ENCODE results near the gene PIGK. TPM values are rescaled to one million over a fixed set of nuclear protein-coding genes. Genes with fewer than 3 reads are reported as not detected.
"Not testable (repeated sequence)": the region's sequence is repeated elsewhere in the genome, so short reads cannot be mapped to it uniquely, and the experiment has no call there.

Gene PIGK
- total RNA-seq, 4 donors from 2014 or later, result 5.1 to 21.1 (median 7.7) TPM

DNA sequence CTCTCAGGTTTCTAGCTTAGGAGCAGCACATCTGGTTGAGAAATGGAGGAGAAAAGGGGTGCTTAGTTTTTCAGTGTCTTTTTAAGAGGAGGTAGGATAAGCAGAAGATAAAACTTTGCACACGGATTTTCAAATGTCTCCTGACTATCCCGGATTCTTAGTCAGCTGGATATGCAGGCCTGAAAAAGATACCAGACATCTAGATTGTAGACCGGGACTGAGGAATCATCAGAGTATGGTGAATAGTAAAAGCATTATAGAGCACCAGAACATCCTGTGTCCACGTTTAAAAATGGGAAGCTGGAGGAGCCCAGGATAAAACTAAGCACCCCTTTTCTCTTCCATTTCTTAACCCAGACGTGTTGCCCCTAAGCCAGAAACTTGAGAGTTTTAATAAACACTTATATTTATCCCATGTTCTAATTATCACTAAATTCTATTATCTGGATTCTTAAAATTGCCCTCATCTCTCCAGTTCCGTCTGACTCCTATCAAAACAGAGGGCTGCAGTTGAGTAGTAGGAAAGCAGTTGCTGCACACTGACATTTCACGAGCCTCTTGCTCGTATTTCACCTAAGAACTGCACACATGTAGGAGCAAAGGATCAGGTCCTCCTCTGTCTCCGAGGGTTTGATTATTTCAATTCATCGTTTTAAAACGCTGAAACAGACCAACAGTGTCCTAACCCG is 609 bp downstream of the PIGK start:
- peak overlapping the region; percentile 60 for H3K4me3 ChIP-seq (ENCODE audit: low read depth, poor library complexity, severe bottlenecking)
- 3 to 4% methylated on average over 12 of the region's 12 CpGs for WGBS, 2 donors
- DNase-seq (ENCODE audit: low spot score in 2 of 2), result no peak
- intact Hi-C loops (cut with DNase I; ENCODE audit: low total_unique reads), result no loop called here
- no peak for TF ChIP-seq POLR2A (IDR thresholded peaks at IDR 0.05)
- TF ChIP-seq, protein P1, sequence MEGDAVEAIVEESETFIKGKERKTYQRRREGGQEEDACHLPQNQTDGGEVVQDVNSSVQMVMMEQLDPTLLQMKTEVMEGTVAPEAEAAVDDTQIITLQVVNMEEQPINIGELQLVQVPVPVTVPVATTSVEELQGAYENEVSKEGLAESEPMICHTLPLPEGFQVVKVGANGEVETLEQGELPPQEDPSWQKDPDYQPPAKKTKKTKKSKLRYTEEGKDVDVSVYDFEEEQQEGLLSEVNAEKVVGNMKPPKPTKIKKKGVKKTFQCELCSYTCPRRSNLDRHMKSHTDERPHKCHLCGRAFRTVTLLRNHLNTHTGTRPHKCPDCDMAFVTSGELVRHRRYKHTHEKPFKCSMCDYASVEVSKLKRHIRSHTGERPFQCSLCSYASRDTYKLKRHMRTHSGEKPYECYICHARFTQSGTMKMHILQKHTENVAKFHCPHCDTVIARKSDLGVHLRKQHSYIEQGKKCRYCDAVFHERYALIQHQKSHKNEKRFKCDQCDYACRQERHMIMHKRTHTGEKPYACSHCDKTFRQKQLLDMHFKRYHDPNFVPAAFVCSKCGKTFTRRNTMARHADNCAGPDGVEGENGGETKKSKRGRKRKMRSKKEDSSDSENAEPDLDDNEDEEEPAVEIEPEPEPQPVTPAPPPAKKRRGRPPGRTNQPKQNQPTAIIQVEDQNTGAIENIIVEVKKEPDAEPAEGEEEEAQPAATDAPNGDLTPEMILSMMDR (IDR thresholded peaks at IDR 0.05), result no peak

DNA sequence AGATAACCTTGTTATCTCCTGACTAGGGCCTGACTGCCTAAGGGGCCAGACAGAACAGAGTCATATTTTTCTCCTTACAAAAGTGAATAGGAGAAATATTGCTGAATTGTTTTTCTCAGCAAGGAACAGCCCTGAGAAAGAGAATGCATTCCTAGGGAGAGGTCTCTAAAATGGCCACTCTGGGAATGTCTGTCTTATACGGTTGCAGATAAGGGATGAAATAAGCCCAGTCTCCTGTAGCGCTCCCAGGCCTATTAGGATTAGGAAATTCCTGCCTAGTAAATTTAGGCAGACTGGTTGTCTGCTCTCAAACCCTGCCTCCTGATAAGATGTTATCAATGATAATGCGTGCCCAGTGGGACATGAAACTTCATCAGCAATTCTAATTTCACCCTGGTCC is 15.2 kb downstream of the PIGK start:
- H3K4me3 ChIP-seq (ENCODE audit: low read depth, poor library complexity, severe bottlenecking); DNase-seq (ENCODE audit: low spot score in 2 of 2); intact Hi-C loops (cut with DNase I; ENCODE audit: low total_unique reads): not testable (repeated sequence)
- 96 to 98% methylated on average over 3 of the region's 3 CpGs for WGBS, 2 donors

DNA sequence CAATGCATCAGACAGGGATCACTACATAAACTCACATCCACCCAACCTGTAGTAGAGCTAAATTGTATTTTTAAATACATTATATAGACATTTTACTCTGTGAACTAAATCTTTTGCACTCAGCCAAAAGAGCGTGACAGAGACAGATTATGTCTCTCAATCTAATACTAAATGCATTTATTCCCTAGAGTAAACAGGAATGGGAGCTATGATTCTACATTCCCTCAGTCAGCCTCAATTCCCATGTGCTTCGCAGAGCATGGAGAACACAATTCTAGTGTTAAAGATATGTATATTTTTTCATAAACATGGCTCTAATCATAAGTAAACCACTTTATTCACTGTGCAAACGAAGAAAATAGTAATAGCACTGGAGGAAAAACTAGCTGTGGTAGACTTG is 16.5 kb downstream of the PIGK start:
- 56 to 80% methylated on average over 3 of the region's 3 CpGs for WGBS, 2 donors
- DNase-seq (ENCODE audit: low spot score in 2 of 2), result no peak
- H3K4me3 ChIP-seq (ENCODE audit: low read depth, poor library complexity, severe bottlenecking), result no peak overlapping the region
- intact Hi-C loops (cut with DNase I; ENCODE audit: low total_unique reads), result no loop called here
- TF ChIP-seq POLR2A (IDR thresholded peaks at IDR 0.05), result no peak
- TF ChIP-seq, protein P1 (IDR thresholded peaks at IDR 0.05), result no peak

DNA sequence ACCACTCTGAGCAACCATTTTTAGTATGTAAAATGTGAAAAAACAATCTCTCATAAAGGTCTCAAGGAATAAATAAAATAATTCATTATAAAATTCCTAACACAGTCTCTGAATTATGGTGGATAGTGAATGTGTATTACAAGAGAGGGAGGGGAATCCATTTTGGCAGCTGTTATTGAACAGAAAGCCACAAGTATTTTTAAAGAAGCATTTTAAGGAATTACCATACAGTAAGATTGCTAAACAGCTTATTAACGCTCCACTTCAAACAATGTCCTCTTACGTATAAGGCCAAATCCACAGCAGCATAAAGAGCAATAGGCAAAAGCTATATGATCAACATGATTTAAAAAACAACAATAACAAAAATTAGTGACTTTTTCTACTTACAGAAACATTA is 18.4 kb downstream of the PIGK start:
- TF ChIP-seq, protein P1 (IDR thresholded peaks at IDR 0.05), result no peak
- no peak for TF ChIP-seq POLR2A (IDR thresholded peaks at IDR 0.05)
- intact Hi-C loops (cut with DNase I; ENCODE audit: low total_unique reads), result no loop called here
- WGBS, 2 donors, result 80 to 90% methylated on average over 2 of the region's 2 CpGs
- H3K4me3 ChIP-seq (ENCODE audit: low read depth, poor library complexity, severe bottlenecking), result no peak overlapping the region
- DNase-seq (ENCODE audit: low spot score in 2 of 2), result no peak

DNA sequence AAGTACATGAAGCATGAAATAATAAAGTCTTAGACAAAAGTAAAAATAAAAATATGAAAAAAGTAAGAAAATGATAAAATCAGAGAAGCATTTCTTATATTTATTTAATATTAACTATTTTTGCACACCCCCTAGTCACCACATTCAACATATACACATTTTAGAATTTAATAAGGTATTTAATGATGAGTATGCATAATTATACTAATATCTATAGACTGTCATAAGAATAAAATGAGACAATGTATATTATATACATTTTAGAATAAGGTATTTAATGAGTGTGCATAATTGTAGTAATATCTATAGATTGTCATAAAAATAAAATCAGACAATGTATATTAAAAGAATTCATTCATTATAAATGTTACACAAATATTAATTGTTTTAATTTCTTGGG is 18.9 kb downstream of the PIGK start:
- TF ChIP-seq, protein P1 (IDR thresholded peaks at IDR 0.05), result no peak
- TF ChIP-seq POLR2A (IDR thresholded peaks at IDR 0.05), result no peak

DNA sequence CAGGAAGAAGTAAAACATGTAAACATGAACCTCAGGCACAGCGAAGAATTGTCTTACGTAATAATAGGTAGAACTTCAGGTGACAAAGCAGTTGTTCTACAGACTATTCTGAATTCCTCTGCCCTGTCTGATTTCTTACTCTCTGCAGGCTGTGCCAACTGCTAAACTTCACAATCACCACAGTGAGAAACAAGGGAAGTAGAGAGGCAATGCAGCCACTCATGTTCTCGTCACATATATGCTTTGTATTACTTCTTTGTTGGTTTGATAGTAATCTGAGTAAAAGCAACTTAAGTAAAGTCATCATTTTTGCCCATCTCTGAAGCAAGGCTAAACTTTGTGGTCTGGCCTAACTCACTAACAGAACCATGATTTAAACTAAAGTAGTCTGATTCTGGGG is 21.9 kb downstream of the PIGK start:
- no peak for TF ChIP-seq POLR2A (IDR thresholded peaks at IDR 0.05)
- TF ChIP-seq, protein P1 (IDR thresholded peaks at IDR 0.05), result no peak
- intact Hi-C loops (cut with DNase I; ENCODE audit: low total_unique reads), result no loop called here
- H3K4me3 ChIP-seq (ENCODE audit: low read depth, poor library complexity, severe bottlenecking), result no peak overlapping the region
- no peak for DNase-seq (ENCODE audit: low spot score in 2 of 2)
- 93 to 96% methylated on average over 3 of the region's 3 CpGs for WGBS, 2 donors

More for the DNA sequence above, 18.9 kb downstream of the PIGK start:
- H3K4me3 ChIP-seq (ENCODE audit: low read depth, poor library complexity, severe bottlenecking), result no peak overlapping the region
- no peak for DNase-seq (ENCODE audit: low spot score in 2 of 2)
- intact Hi-C loops (cut with DNase I; ENCODE audit: low total_unique reads), result no loop called here
